SKM-1 treated with dmso at 0.1 percent for 144 hours (cell line): ENCODE measurements around the gene TMEM222.

Experiments used
- DNase-seq: peaks from one replicate; lab custom pipeline; 2025; ENCODE audit not compliant: unreplicated experiment; lab: John Stamatoyannopoulos, UW

Gene TMEM222

DNA sequence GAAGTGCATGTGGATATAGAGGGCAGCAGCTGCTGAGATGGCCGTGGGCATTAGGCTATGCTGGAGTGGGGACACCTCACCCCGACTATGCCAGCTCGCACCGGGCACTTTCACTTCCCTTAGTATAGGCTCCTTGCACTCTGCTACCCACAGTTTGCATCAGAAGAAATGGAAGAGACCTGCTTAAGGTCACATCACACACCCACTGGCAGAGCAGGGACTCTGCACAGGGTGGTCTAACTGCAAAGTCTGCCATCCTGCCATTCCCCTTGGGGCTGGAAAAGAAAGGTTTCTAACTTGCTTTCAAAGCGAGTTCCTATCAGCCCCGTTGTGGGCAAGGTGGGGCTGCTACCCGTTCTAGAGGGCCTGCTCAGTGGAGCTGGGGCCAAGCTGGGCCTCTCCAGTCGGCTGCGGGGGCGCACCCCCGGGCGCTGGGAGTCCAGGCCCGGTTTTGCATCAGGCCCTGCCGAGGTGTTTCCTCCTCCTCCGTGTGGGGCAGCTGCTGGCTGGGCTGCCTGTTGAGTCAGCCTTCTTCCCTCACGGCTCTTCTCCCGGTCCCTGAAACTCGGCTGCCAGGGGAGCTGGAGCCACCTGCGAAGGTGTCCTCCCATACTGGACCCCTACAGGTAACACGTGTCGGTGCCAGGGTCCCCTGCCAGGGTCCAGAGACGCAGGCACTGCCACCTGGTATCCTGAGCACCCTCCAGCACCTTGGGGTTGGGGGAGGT lies 19.7 kb downstream of the TMEM222 start, which contains the start of gene SYTL1:
Gene SYTL1, plus strand, starts transcription at position 498 of the 728 bp plus-strand sequence. CDS start 3,313 bp downstream, outside the sequence.
- peak; percentile 67 for DNase-seq

DNA sequence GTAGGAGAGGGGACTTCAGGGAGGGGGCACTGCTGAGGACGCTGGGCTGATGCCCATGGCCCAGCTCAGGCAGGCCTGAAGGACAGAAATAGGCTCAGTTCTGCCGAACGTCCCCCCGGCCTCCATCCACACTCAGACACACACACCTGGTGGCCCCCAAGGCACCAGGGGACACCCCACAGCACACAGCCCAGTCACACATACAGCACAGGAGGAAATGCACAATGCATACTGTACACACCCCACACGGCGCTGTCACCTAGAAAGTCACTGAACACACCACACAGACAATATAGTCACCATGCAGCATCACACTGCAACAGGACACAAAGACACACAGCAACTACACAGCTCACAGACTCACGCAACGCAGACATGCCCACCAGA lies 20.4 kb downstream of the TMEM222 start:
- no peak for DNase-seq

DNA sequence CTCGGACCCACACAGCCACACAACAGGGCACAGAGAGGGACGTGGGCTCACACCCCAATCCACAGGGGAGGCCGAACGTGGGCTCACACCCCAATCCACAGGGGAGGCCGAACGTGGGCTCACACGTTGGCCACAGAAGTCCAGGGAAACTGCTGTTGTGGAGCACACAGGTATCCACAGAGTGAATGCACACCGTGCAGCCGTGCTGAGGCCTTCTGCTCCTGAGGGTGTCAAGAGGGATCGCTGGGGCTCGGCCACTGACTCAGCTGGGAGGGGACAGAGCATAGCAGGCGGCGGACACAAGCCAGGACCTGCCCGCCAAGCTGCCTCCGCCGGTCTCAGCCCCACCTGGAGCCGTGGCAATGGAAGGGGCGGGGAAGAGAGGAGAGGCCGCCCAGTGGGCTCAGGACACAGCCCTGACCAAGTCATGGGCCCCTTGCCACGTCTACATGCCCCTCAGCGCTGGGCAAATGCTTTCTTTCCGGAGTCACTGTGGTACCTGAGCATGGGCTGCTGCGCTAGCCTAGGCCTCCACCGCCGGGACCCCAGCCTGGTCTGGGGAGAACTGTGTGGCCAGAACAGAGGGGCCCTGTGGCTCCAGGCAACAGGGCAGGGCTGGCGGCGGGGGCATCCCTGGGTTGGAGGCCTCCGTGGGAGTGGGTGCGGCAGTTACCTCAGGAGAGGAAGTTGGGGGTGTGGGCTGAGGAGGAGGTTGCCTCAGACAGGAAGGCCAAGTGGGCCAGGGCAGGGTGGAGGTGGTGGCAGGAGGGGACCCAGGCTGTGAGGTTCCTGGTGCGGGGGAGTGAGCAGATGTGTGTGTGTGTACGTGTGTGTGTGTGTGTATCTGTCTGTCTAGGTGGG lies 21.0 kb downstream of the TMEM222 start:
- peak; percentile 91 for DNase-seq

- no peak for DNase-seq
Observed at GRCh38 chr1:27343639-27344025, 21.7 kb downstream of the TMEM222 start.

GRCh38 chr1:27345272-27345671 lies 23.3 kb downstream of the TMEM222 start:
- no peak for DNase-seq

- no peak for DNase-seq
Observed at GRCh38 chr1:27346357-27346756, 24.4 kb downstream of the TMEM222 start.

DNA sequence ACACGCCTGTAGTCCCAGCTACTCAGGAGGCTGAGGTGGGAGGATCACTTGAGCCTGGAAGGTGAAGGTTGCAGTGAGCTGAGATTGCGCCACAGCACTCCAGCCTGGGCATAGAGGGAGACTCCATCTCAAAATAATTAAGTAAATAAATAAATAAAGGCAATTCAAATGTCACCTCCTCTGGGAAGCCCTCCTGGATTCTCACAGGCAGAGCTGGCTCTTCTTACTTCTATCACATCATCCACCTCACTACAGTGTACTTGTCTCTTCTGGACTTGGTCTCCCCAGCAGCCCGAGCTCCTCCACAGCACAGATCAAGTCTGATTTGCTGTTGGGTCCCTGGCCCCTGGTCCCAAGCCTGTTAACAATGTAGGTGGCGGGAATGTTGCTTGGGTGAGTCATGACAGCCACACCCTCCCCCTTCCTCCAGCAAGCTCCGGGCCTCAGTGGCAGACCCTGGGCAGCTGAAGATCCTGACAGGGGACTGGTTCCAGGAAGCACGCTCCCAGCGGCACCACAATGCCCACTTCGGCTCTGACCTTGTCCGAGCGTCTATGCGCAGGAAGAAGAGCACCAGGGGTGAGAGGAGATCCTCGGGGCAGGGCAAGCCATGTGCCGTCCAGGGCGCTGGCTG lies 25.1 kb downstream of the TMEM222 start:
- no peak for DNase-seq

DNA sequence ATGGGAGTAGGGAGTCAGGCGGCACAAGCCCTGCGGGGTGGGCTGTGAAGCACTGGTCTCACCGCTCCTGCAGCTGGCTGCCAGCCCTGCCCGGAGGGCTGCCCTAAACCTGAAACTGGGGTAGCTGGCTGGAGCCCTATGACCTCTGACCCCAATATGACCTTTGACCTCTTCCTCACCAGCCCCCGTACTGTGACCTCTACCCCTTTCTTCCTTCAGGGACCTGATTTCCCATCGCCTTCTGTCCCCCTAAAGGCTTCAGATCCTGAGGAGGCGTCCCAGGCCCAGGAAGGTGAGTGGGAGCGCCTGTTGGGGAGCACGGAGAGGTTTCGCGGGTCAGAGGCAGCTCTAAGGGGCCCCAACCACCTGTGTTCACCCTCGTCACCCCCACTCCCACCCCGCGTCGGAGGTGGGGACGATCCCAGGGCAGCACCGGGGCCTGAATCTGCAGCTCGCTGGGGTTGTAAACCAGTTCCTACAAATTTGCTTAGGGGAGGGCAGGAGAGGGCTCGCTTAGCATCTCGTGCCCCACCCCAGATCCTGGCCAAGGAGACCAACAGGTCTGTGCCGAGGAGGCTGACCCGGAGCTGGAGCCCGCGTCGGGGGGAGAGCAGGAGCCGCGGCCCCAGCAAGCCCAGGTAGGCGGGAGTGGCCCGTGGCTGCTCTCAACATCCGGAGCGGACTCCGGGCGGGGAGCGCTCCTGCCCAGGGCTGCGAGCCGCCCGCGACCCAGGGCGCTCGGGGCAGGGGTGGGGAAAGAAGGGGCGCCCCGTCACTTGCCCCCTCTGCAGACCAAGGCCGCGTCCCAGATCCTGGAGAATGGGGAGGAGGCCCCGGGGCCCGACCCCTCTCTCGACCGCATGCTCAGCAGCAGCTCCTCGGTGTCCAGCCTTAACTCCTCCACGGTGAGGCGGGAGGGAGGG lies 27.2 kb downstream of the TMEM222 start:
- DNase-seq: no peak

DNA sequence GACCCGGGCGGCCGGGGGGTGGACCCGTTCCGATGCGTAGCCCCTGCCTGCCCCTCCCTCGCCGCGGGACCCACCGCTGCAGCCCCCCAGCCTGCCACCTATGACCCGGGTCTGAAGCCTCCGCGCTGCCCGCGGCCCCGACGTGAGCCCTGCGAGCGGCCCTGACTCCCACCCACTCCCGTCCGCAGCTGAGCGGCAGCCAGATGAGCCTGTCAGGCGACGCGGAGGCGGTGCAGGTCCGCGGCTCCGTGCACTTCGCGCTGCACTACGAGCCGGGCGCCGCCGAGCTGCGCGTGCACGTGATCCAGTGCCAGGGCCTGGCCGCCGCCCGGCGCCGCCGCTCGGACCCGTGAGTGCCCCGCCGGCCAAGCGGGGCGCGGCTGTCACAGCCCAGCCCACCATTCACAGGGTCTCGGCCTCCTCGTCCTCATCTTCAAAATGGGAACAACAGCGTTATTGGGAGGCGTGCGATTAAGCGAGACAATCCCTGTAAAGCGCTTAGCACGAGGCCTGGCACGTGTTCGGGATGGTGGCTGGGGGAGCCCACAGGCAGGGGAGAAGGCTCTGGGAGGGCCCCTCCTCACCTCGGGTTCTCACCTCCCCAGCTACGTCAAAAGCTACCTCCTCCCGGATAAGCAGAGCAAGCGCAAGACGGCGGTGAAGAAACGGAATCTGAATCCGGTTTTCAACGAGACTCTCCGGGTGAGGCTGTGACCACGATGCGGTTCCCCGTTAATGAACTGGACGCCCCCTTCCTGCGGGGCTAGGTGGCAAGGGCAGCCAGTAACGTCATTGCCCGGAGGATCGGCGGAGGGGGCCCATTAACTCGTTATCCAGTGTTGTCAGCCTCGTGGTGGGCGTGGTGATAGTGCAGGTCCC lies 28.1 kb downstream of the TMEM222 start:
- no peak for DNase-seq

- DNase-seq: no peak
Observed at GRCh38 chr1:27350663-27351540, 28.9 kb downstream of the TMEM222 start.

GRCh38 chr1:27351541-27352107 lies 29.7 kb downstream of the TMEM222 start:
- DNase-seq: no peak

GRCh38 chr1:27353166-27353565 lies 31.2 kb downstream of the TMEM222 start:
- DNase-seq: no peak

DNA sequence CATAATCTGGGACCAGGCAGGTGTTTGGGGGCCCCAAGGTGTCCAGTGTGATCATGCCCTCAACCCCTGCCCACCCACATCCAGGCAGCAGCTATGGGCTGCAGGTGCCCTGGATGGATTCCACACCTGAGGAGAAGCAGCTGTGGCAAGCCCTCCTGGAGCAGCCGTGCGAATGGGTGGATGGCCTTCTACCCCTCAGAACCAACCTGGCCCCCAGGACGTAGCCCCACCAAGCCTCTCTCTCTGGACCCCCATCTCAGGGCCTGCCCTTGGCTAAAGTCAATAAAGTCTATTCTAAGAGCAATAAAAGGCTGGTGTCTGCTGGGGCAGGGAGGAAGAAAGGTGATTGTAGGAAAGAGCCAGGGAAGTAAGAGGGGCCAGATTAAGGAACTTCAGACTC lies 31.7 kb downstream of the TMEM222 start:
- DNase-seq: no peak

- no peak for DNase-seq
Observed at GRCh38 chr1:27355683-27356082, 33.7 kb downstream of the TMEM222 start.

- DNase-seq: no peak
Observed at GRCh38 chr1:27356277-27356618, 34.3 kb downstream of the TMEM222 start.

GRCh38 chr1:27356619-27357280 lies 34.8 kb downstream of the TMEM222 start:
- no peak for DNase-seq

GRCh38 chr1:27357281-27358037 lies 35.5 kb downstream of the TMEM222 start:
- DNase-seq: peak; percentile 63
